GM18520 (cell line): Measurements from ENCODE around the gene TANK.
"Not testable (repeated sequence)": the region's sequence is repeated elsewhere in the genome, so short reads cannot be mapped to it uniquely, and the experiment has no call there.

ENCODE experiments used
- ATAC-seq: cut with Tn5 transposase; IDR thresholded peaks from one replicate; pipeline ENCODE4 v1.9.1; 2021; ENCODE audit not compliant: unreplicated experiment

The TANK gene

DNA sequence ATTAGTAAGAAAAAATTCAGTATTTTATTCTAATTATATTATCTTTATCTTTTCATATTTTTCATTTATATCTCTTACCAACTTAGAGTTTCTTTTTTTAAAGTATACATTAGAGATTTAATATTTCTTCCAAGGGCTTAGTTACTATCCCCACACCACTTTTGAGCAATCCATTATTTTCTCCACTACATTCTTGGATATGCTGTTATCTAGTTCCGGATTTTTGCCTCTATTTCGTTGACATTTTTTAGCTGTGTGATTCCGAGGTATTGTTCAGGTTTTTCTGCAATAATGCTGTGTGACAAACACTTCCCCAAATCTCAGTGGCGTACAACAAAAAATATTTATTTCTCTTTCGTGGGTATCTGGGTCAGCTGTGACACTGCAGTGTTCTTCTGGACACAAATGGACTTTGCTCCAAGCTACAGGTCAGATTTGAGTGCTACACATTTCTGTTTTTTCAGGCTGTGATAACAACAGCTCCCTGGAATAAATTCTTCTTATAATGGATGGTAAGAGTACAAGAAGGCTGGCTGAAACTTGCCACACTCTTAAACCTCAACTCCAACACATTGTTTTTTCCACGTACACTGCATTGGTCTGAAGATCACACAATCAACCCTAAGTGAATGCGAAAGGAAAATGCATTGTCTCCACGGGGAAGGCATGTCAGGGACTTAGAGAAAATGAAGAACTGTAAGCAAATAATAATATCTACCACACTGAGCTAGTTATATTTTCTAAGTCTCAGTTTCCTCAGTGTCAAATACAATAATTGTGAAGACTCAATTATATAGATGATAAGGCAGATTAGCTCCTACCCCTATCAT lies 97.1 kb downstream of the TANK start:
- ATAC-seq = no peak

DNA sequence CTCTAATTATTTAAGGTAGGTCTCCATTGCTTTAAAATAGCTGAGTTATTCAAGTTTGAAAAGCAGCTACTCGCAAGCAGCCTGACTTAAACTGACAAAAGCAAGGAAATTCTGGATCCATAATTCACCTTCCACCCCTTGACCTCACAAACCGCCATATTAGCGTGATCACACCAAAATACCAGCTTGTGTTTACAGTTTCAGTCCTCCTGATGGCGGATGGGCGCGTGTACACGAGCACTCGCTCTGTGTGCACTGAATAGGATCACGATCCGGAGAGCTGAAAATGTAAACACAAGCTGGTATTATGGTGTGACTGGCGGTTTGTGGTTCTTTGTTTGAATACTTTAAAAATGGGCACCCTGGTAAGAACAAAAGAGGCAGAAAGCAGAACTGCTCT lies 105.6 kb downstream of the TANK start:
- no peak for ATAC-seq

- no peak for ATAC-seq
Observed at GRCh38 chr2:161269111-161269510, 108.9 kb downstream of the TANK start.

DNA sequence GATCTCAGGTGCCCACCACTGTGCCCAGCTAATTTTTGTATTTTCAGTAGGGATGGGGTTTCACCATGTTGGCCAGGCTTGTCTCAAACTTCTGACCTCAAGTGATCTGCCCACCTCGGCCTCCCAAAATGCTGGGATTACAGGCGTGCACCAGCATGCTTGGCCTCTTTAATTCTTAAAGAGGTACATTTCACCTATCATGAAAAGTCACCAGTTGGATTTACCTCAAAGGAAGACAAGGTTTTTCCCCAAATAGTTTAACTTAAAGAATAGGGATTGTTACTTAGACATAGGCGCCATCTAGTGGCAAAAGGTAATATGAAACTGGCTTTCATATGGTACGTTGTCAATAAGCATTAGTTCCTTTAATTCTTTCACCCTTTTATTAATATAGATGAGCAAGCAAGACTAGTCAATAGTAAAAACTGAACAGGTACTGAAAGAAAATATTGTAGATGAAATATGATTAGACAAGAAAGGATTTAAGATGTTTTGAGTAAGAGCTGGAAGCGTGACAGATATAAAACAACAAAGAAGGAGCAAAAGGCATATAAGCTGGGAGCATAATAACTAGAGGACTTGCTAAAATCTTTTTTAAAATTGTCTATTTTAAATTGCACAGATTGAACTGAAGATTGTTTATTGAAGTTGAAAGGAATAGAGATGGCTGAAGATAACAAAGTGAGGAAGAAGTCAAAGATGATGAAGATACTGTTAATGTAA lies 113.0 kb downstream of the TANK start:
- peak; percentile 52 for ATAC-seq

GRCh38 chr2:161278564-161279229 lies 118.5 kb downstream of the TANK start:
- not testable (repeated sequence) for ATAC-seq

DNA sequence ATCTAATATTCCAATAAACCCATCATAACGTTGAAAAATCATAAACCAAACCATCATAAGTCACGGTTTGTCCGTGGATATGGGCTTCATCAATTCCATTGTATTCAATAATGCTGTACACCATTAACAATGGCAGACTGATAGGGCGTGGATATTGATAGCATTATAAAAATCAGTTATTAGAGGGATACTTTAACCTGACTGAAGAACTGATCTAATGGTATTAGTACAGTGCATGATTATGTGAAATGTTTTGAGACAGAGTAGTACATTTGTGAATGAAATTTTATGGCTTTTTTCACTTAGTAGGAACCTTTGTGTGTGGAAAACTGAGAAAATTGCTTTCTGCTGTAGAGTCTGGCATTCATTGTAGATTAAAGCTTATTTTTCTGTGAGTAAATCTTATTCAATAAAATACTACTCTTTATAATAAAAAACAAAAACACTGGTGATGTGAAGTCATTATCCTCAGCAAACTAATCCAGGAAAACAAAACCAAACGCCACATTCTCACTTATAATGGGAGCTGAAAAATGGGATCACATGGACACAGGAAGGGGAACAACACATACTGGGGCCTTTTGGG lies 119.1 kb downstream of the TANK start:
- ATAC-seq = not testable (repeated sequence)

DNA sequence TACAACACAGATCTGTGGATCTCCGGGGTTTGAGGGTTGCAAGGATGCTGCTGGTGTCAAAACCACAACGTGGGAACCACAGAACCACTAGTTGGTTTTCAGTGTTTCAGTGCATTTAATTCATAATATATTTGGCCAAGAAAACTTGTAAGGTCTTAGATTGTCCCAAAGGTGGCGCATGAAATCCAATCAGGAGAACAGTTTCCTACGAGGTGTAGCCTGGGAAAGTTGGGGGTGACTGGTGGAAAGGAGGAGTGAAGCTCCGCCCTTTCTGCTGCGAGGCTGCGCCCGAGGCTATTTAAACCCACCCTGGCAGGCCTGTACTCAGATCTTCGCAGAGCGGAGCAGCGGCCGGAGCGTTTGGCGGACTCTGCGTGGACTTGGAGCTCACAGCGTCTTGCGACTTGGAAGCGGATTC lies 120.7 kb downstream of the TANK start:
- ATAC-seq = not testable (repeated sequence)

DNA sequence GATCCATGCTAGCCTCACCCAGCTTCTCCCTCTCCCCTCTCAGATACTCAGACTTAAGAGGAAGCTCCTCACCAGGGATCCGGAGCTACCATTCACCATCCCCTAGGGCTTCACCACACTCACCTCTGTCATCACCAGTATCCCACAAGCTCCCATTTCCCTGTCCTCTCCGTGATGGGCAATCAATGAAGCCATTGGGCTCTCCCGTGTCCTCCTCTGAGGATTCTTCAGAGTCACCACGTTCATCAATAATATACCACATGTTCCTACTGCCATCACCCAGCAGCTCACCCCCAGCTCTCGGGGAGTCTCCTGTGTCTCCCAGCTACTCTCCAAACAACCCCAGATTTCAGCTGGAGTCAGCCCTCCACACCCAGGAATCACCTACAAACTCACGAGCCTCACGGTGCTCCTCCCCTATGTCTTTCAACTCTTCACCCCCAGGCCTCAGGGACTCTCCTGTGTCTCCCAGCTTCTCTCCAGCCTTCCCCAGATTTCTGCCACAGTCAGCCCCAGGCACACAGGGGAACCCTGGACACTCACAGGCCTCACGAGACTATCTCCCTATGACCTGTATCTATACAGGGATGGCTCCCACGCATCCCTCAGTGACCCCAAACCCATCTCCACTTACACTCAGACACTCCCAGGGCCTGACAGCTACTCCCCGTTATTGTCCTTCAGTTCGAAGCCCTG lies 121.5 kb downstream of the TANK start:
- not testable (repeated sequence) for ATAC-seq

DNA sequence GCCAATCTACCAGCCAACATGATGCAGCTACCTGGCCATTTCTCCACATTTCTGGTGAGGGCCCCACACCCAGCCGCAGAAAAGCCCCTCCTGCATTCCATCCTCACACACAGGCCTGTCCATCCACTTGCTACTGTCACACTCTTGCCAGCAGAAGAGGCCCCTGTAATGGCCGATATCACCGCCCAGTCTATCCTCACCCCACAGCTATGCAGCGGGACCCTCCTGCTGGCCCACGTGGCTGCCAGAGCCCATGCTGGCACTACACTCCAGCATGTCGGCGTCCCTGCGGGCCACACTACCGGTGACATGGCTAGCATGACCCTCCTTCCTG lies 122.0 kb downstream of the TANK start:
- not testable (repeated sequence) for ATAC-seq

- no peak for ATAC-seq
Observed at GRCh38 chr2:161283926-161284325, 123.7 kb downstream of the TANK start.
